HFFc6 (cell line): ENCODE results near the gene CREG1. TPM values are rescaled to one million over a fixed set of nuclear protein-coding genes. Genes with fewer than 3 reads are reported as not detected.
"Not testable (repeated sequence)": the region's sequence is repeated elsewhere in the genome, so short reads cannot be mapped to it uniquely, and the experiment has no call there.

Experiments
- DNase-seq: peaks from one replicate; pipeline ENCODE4 v3.0.0-alpha.2; 2018
- H3K27ac Mint-ChIP-seq: 2 replicates; pipeline ENCODE4 v1.8.0; 2020; ENCODE audit warnings: mild to moderate bottlenecking, mixed read lengths
- H3K27me3 Mint-ChIP-seq: 2 replicates; pipeline ENCODE4 v1.8.0; 2021; ENCODE audit warnings: mild to moderate bottlenecking, moderate library complexity, mixed read lengths; ENCODE audit not compliant: insufficient read depth
- H3K36me3 Mint-ChIP-seq: 2 replicates; pipeline ENCODE4 v1.8.0; 2021; ENCODE audit warnings: low read depth, mixed read lengths
- H3K4me1 Mint-ChIP-seq: 2 replicates; pipeline ENCODE4 v1.8.0; 2020; ENCODE audit warnings: low read depth, mixed read lengths
- H3K4me3 Mint-ChIP-seq: 2 replicates; pipeline ENCODE4 v1.8.0; 2020; ENCODE audit warnings: mild to moderate bottlenecking, moderate library complexity, mixed read lengths
- H3K9me3 Mint-ChIP-seq: 2 replicates; pipeline ENCODE4 v1.8.0; 2020; ENCODE audit warnings: mild to moderate bottlenecking, mixed read lengths
- CTCF ChIP-seq: fragments of 200-600 bp; sonication (generic); IDR thresholded peaks from 2 replicates; pipeline ENCODE4 v1.5.0; 2021; ENCODE audit warnings: antibody characterized with exemption, mild to moderate bottlenecking
- total RNA-seq, 6 experiments: library from RNA; stranded (reverse); fragmentation: NEBNext Ultra II Directional; extraction: Animal tissue kit (Norgen Biotek cat#: 25700); gene quantifications; 2 replicates in 1 of 6; 3 replicates in 5 of 6; pipeline ENCODE4 v1.2.3, GENCODE V29; 2021

Gene CREG1
- total RNA-seq, 6 experiments from 2014 or later = 13.6 to 21.7 (median 16.7) TPM

- Mint-ChIP-seq H3K4me1 (no peaks in the 10 kb centered on the region), H3K27ac (no peak overlapping the region), H3K9me3 (no peaks in the 10 kb centered on the region), H3K36me3 (no peaks in the 10 kb centered on the region), H3K4me3 (no peak overlapping the region), H3K27me3 (peaks cover 25% of the 10 kb centered on the region)
- no peak for TF ChIP-seq CTCF
- no peak for DNase-seq
Measured at GRCh38 chr1:167573035-167573434, 19.5 kb upstream of the CREG1 start.

- not testable (repeated sequence) for H3K4me1 Mint-ChIP-seq, H3K36me3 Mint-ChIP-seq, DNase-seq, H3K4me3 Mint-ChIP-seq, H3K27ac Mint-ChIP-seq, H3K9me3 Mint-ChIP-seq
- H3K27me3 Mint-ChIP-seq = peaks cover 24% of the 10 kb centered on the region
Measured at GRCh38 chr1:167570712-167571111, 17.1 kb upstream of the CREG1 start.

- H3K27me3 Mint-ChIP-seq = peaks cover 20% of the 10 kb centered on the region
- H3K4me1 Mint-ChIP-seq = no peaks in the 10 kb centered on the region
- TF ChIP-seq CTCF = no peak
- H3K27ac Mint-ChIP-seq = no peak overlapping the region
- no peak for DNase-seq
- no peaks in the 10 kb centered on the region for H3K9me3 Mint-ChIP-seq
- no peaks in the 10 kb centered on the region for H3K36me3 Mint-ChIP-seq
- no peak overlapping the region for H3K4me3 Mint-ChIP-seq
Measured at GRCh38 chr1:167567663-167568062, 14.1 kb upstream of the CREG1 start.

GRCh38 chr1:167566766-167567165 is 13.2 kb upstream of the CREG1 start:
- Mint-ChIP-seq H3K36me3 (no peaks in the 10 kb centered on the region), H3K27me3 (peaks cover 20% of the 10 kb centered on the region), H3K4me1 (no peaks in the 10 kb centered on the region), H3K9me3 (no peaks in the 10 kb centered on the region), H3K27ac (no peak overlapping the region), H3K4me3 (no peak overlapping the region)
- no peak for TF ChIP-seq CTCF
- no peak for DNase-seq

GRCh38 chr1:167565922-167566321 is 12.4 kb upstream of the CREG1 start:
- H3K36me3 Mint-ChIP-seq = no peaks in the 10 kb centered on the region
- DNase-seq = no peak
- no peak overlapping the region for H3K4me3 Mint-ChIP-seq
- H3K27me3 Mint-ChIP-seq = peaks cover 20% of the 10 kb centered on the region
- no peaks in the 10 kb centered on the region for H3K9me3 Mint-ChIP-seq
- no peaks in the 10 kb centered on the region for H3K4me1 Mint-ChIP-seq
- no peak for TF ChIP-seq CTCF
- H3K27ac Mint-ChIP-seq = no peak overlapping the region

GRCh38 chr1:167564612-167565270 is 11.2 kb upstream of the CREG1 start:
- H3K27ac Mint-ChIP-seq = no peak overlapping the region
- peak; percentile 24 for DNase-seq
- no peaks in the 10 kb centered on the region for H3K9me3 Mint-ChIP-seq
- no peak for TF ChIP-seq CTCF
- peaks cover 12% of the 10 kb centered on the region for H3K27me3 Mint-ChIP-seq
- H3K4me3 Mint-ChIP-seq = no peak overlapping the region
- H3K36me3 Mint-ChIP-seq = no peaks in the 10 kb centered on the region
- no peaks in the 10 kb centered on the region for H3K4me1 Mint-ChIP-seq
